AG09319 (cell line): ENCODE measurements around the gene TMEM135.
"Not testable (repeated sequence)": the region's sequence is repeated elsewhere in the genome, so short reads cannot be mapped to it uniquely, and the experiment has no call there.

Experiments
- DNase-seq: peaks from one replicate; pipeline ENCODE4 v3.0.0-alpha.2; 2010; ENCODE audit warnings: low read depth; ENCODE audit errors: extremely low read depth
- TF ChIP-seq, protein P1 (sequence below): IDR thresholded peaks from 2 replicates; pipeline ENCODE4 v1.5.1; 2011; ENCODE audit warnings: low read depth, mild to moderate bottlenecking, inconsistent platforms, low read length, moderate library complexity

The TMEM135 gene

DNA sequence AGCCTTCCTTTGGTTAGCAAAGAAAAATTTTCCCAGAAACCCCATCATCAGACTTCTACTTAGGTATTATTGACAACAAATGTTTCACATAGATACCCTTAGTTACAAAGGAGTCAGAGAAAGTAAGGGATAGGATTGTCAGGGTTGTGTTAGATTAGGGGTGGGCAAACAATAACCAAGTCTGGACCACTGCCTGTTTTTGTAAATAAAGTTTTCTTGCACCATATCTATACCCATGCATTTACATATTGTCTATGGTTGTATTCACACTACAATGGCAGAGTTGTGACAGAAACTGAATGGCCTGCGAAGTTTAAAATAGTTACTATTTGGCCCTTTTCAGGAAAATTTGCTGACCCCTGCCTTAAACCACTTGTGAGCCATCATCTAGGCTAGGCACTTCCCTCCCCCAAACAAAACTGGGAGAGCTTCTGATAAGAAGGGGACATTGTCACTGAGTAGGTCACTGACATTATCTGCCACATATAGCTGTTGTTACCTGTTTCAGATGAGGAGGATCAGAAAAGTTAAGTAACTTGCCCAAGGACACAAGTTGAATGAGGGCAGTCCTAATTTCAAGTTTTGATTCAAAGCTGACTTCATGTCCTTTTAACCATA, 40.7 kb upstream of the TMEM135 start:
- TF ChIP-seq, protein P1, sequence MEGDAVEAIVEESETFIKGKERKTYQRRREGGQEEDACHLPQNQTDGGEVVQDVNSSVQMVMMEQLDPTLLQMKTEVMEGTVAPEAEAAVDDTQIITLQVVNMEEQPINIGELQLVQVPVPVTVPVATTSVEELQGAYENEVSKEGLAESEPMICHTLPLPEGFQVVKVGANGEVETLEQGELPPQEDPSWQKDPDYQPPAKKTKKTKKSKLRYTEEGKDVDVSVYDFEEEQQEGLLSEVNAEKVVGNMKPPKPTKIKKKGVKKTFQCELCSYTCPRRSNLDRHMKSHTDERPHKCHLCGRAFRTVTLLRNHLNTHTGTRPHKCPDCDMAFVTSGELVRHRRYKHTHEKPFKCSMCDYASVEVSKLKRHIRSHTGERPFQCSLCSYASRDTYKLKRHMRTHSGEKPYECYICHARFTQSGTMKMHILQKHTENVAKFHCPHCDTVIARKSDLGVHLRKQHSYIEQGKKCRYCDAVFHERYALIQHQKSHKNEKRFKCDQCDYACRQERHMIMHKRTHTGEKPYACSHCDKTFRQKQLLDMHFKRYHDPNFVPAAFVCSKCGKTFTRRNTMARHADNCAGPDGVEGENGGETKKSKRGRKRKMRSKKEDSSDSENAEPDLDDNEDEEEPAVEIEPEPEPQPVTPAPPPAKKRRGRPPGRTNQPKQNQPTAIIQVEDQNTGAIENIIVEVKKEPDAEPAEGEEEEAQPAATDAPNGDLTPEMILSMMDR, result no peak
- no peak for DNase-seq

DNA sequence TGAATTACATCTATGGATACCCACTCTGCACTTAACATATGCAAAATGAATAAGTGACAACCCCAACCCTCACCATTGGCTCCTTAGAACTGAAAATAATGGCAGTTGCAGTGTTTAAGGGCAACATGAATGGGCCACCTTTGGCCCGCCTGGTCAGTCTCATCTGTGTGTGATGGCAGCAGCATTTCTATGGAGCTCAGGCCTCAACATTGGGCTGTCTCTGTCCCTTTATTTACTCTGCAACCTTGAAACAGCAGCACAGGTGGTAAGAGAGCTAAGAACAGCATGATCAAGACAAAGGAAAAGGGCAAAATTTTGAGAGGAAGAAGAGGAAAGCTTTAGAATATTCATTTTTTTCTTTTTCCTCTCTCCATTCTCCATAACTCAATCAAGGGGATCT, 38.3 kb upstream of the TMEM135 start:
- no peak for DNase-seq
- TF ChIP-seq, protein P1, result no peak

DNA sequence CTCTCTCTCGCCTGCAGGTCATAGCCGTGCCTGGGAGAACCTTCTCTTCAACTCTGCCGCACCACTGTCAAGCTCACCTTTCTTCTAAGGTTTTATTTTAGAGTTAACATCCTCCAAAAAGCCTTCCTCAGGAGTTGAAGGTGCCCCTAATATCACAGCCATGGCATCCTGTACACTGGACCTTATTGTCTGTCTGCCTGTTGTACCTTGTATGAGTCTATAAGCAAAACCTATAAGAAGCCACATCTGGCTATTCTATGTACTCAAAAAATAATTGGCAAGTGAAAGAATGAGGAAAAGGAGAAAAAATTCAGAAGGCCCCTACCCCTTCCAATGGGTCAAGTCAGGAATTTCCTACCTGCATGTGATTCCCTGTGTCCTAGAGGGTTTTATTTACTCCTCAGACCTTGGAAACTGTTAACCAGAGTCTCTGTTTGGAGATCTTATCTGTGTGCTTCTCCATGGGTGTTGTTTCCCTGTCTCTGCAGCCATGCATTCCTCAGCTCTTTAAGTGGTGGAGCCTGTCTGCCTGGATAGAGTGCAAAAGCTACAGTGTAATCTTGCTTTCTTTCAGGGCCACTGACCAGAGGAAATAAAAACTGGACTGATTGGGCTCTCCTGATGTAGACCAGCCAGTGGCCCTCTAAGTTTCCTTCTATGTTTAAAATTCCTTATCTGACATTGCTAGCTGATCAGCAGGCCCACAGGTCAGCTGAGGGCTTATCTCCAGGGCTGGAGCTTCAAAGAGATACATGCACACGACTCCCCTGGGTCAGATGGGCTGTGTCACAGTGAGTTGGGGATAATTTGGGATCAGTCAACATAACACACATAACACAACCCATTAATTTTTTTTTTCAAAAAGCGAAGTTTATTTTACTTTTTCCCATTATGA, 37.6 kb upstream of the TMEM135 start:
- DNase-seq, result peak; percentile 10
- TF ChIP-seq, protein P1, result no peak

DNA sequence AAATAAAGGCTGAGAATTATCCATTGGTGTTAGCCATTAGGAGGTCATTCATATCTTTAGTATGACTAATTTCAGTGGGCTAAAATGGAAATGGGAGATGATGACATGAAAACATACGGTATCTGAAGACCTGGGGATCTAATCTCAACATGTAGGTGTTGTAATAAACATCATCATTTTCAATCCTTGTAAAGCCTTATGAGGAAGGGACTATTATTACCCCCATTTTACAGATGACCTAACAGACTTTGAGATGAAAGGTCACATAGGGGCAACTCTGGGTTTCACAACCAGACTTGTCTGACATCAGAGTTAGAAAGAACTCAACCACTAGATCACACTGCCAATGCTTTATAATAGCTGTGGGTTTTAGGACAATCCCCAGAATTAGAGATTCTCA, 34.8 kb upstream of the TMEM135 start:
- TF ChIP-seq, protein P1, result no peak
- no peak for DNase-seq

DNA sequence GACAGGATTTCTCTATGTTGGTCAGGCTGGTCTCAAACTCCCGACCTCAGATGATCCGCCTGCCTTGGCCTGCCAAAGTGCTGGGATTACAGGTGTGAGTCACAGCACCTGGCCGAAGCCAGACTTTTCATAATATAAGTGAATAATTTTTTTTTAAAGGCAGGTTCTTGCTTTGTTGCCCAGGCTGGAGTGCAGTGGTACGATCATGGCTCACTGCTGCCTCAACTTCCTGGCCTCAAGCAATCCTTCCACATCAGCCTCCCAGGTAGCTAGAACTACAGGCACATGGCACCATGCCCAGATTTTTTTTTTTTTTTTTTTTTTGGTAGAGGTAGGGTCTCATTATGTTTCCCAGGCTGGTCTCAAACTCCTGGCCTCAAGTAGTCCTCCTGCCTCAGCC, 33.5 kb upstream of the TMEM135 start:
- DNase-seq, result not testable (repeated sequence)

DNA sequence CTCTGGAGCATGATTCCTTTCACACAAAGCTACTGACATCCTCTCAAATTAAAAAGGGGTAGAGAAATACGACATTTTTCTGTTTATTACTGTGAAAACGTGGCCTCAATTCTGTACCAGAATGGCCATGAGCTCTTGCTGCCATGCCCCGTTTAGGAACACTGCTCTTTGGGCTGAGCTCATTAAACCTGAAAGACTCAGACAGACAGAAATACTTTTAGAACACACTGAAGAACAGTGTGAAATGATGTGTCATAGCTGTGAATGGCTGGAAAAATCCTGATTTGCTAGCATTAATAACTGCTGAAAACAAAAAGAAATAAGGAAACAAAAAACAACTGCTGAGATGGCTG, 32.2 kb upstream of the TMEM135 start:
- no peak for DNase-seq
- TF ChIP-seq, protein P1, result no peak

DNA sequence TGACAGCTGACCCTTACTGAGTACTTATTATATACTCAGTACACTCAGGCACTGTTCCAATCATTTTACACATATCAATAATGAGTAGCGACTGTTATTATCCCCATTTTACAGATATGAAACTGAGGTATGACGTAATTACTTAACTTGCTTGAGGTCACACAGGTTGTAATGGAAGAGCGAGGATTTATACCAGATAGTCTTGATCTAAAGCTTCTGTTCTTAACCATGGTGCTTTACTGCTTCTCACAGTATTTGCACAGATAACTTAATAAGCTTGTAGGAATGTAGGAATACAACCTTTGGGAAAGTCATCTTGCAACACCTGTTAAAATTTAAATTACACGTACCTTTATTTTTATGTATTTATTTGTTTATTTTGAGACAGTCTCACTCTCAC, 31.7 kb upstream of the TMEM135 start:
- TF ChIP-seq, protein P1, result no peak
- no peak for DNase-seq
